Measurements from ENCODE around the gene PM20D1. TPM values are rescaled to one million over a fixed set of nuclear protein-coding genes. Genes with fewer than 3 reads are reported as not detected.
"Not testable (repeated sequence)": the region's sequence is repeated elsewhere in the genome, so short reads cannot be mapped to it uniquely, and the experiment has no call there.

The PM20D1 gene
- total RNA-seq, 1 donor from 2014 or later: not detected

DNA sequence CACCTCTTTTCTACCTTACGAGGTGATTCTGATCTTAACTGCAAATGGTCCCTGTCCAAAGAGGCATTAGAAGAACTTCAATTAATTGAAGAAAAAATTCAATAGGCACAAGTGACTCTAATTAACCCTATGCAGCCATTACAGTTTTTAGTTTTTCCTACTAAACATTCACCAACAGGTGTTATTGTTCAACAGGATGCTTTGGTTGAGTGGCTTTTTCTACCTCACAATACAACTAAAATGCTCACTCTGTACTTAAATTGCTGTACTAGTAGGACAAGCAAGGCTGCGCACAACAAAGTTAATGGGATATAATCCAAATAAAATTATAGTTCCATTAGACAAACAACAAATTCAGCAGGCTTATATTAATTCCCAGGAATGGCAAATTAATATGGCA lies 11.6 kb upstream of the PM20D1 start:
- H3K27me3 Mint-ChIP-seq (ENCODE audit: unreplicated experiment): no peaks in the 10 kb centered on the region
- no peak overlapping the region for H3K27ac Mint-ChIP-seq (ENCODE audit: unreplicated experiment)
- DNase-seq (ENCODE audit: extremely low spot score, unreplicated experiment): no peak
- TF ChIP-seq, protein P1, sequence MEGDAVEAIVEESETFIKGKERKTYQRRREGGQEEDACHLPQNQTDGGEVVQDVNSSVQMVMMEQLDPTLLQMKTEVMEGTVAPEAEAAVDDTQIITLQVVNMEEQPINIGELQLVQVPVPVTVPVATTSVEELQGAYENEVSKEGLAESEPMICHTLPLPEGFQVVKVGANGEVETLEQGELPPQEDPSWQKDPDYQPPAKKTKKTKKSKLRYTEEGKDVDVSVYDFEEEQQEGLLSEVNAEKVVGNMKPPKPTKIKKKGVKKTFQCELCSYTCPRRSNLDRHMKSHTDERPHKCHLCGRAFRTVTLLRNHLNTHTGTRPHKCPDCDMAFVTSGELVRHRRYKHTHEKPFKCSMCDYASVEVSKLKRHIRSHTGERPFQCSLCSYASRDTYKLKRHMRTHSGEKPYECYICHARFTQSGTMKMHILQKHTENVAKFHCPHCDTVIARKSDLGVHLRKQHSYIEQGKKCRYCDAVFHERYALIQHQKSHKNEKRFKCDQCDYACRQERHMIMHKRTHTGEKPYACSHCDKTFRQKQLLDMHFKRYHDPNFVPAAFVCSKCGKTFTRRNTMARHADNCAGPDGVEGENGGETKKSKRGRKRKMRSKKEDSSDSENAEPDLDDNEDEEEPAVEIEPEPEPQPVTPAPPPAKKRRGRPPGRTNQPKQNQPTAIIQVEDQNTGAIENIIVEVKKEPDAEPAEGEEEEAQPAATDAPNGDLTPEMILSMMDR (IDR thresholded peaks at IDR 0.05): no peak
- H3K4me1 Mint-ChIP-seq (ENCODE audit: unreplicated experiment): no peaks in the 10 kb centered on the region
- H3K4me3 Mint-ChIP-seq (ENCODE audit: unreplicated experiment): no peak overlapping the region
- H3K36me3 Mint-ChIP-seq (ENCODE audit: unreplicated experiment): peaks cover 9% of the 10 kb centered on the region
- H3K9me3 Mint-ChIP-seq (ENCODE audit: unreplicated experiment): peaks cover 7% of the 10 kb centered on the region

DNA sequence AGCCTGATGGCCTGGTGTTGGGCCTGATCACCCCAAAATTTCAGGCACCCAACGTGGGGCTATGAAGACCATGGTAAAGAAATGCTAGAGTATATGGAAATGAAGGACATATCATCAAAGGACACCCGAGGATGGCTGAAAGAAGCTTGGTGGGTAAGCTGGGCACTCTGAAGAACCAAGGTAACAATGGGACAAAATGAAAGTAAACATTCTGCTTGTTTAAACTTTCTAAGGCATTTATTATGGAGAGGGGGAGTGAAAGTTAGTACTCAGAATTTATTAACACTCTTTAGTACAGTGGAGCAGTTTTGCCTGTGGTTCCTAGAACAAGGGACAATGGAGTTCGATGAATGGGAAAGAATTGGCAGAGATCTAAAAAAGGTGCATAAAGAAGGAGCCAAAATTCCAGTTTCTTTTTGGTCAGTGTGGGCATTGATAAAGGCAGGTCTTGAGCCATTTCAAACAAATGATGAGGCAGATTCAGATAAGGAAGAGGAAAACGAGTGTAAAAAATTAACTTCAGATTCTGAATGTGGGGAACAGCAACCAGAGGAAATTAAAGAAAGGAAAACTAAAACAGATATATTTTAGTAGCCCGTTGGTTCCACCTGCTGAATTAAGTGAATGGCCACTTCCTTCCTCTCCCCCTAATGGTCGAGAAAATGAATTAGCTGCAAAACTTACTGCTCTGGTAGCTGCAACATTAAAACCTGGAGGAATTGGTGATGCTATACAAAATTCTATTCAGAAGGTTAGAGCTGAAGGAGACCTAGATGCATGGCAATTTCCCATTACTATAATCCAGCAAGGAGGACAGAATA lies 8.4 kb upstream of the PM20D1 start:
- H3K4me1 Mint-ChIP-seq (ENCODE audit: unreplicated experiment): no peaks in the 10 kb centered on the region
- peaks cover 18% of the 10 kb centered on the region for H3K9me3 Mint-ChIP-seq (ENCODE audit: unreplicated experiment)
- no peak overlapping the region for H3K27ac Mint-ChIP-seq (ENCODE audit: unreplicated experiment)

DNA sequence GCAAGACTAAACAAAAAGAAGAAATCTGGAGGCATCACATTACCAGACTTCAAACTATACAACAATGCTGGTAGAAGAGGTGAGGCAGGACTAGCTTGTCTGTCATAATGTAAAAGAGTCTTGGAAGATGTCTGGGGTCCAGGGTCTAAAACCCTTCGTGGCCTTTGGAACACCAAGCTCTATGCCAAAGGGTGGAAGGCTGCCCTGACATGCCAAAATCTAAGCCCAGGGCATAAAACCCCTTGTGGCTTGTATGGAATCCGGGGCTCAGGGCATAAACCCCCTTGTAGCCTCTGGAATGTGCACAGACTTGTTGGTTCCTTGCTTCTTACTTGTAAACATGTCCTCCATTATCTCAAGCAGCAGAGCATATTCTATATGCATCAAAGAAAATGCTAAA lies 7.6 kb upstream of the PM20D1 start:
- Mint-ChIP-seq H3K9me3 (ENCODE audit: unreplicated experiment) (peaks cover 18% of the 10 kb centered on the region), H3K36me3 (ENCODE audit: unreplicated experiment) (peaks cover 13% of the 10 kb centered on the region)
- not testable (repeated sequence) for H3K4me3 Mint-ChIP-seq (ENCODE audit: unreplicated experiment); DNase-seq (ENCODE audit: extremely low spot score, unreplicated experiment); H3K27ac Mint-ChIP-seq (ENCODE audit: unreplicated experiment); H3K27me3 Mint-ChIP-seq (ENCODE audit: unreplicated experiment); H3K4me1 Mint-ChIP-seq (ENCODE audit: unreplicated experiment)

More for the DNA sequence above, 8.4 kb upstream of the PM20D1 start:
- TF ChIP-seq, protein P1 (IDR thresholded peaks at IDR 0.05): no peak
- no peak overlapping the region for H3K4me3 Mint-ChIP-seq (ENCODE audit: unreplicated experiment)
- DNase-seq (ENCODE audit: extremely low spot score, unreplicated experiment): no peak
- no peaks in the 10 kb centered on the region for H3K27me3 Mint-ChIP-seq (ENCODE audit: unreplicated experiment)
- peaks cover 13% of the 10 kb centered on the region for H3K36me3 Mint-ChIP-seq (ENCODE audit: unreplicated experiment)

DNA sequence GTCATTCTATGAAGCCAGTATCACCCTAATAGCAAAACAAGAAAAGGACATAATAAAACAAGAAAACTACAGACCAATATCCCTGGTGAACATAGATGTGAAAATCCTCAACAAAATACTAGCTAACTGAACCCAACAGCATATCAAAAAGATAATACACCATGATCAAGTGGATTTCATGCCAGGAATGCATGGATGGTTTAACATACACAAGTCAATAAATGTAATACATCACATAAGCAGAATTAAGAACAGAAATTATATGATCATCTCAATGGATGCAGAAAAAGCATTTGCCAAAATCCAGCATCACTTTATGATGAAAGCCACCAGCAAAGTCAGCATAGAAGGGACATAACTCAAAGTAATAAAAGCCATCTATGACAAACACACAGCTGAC lies 6.5 kb upstream of the PM20D1 start:
- Mint-ChIP-seq H3K27ac (ENCODE audit: unreplicated experiment) (no peak overlapping the region), H3K4me1 (ENCODE audit: unreplicated experiment) (no peaks in the 10 kb centered on the region), H3K4me3 (ENCODE audit: unreplicated experiment) (no peak overlapping the region), H3K36me3 (ENCODE audit: unreplicated experiment) (peaks cover 13% of the 10 kb centered on the region), H3K27me3 (ENCODE audit: unreplicated experiment) (no peaks in the 10 kb centered on the region), H3K9me3 (ENCODE audit: unreplicated experiment) (peaks cover 24% of the 10 kb centered on the region)
- TF ChIP-seq, protein P1 (IDR thresholded peaks at IDR 0.05): no peak
- no peak for DNase-seq (ENCODE audit: extremely low spot score, unreplicated experiment)

DNA sequence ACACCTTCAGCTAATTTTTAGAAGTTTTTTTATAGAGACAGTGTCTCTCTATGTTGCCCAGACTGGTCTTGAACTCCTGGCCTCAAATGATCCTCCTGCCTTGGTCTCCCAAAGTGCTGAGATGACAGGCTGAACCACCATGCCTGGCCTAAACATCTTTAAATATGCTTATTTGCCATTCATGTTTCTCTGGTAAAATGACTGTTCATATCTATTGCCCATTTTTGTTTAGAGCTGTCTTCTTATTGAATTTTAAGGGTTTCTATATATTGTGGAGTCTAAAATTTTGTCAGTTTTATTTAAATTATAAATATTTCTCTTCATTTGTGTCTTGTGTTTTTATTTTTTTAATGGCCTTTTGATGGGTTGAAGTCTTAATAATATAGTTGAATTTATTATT lies 3.0 kb upstream of the PM20D1 start:
- Mint-ChIP-seq H3K4me1 (ENCODE audit: unreplicated experiment) (no peaks in the 10 kb centered on the region), H3K9me3 (ENCODE audit: unreplicated experiment) (peaks cover 24% of the 10 kb centered on the region), H3K4me3 (ENCODE audit: unreplicated experiment) (no peak overlapping the region), H3K36me3 (ENCODE audit: unreplicated experiment) (peaks cover 13% of the 10 kb centered on the region), H3K27ac (ENCODE audit: unreplicated experiment) (no peak overlapping the region), H3K27me3 (ENCODE audit: unreplicated experiment) (no peaks in the 10 kb centered on the region)
- no peak for DNase-seq (ENCODE audit: extremely low spot score, unreplicated experiment)
- TF ChIP-seq, protein P1 (IDR thresholded peaks at IDR 0.05): no peak

All from osteocyte (in vitro differentiated cells).